Measurements from ENCODE around the gene C10orf71. TPM values are rescaled to one million over a fixed set of nuclear protein-coding genes. Genes with fewer than 3 reads are reported as not detected.

The C10orf71 gene
- total and polyA plus RNA-seq, 7 donors: not detected

DNA sequence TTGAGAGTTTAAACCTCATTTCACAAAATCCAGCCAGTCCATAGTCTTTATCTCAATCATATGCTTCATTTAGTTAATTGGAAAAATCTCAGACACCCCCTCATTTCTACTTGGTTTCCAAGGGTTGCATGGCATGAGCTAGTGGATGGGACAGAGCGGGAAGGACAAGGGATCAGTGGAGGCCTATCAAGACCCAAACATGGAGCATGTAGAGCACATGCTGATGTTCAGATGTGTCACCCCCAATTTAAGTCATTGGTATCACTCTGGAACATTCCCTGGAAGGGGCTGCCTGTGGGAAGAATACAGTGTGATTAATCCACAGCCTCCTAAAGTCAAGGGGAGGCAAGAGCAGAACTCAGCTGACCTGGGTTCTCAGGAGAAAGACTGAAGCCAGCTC lies 2.3 kb downstream of the C10orf71 start:
- H3K36me3 ChIP-seq: no peaks in the 10 kb centered on the region
- H3K4me3 ChIP-seq: no peak overlapping the region
- intact Hi-C loops (cut with DNase I): no loop called here
- H3K4me1 ChIP-seq: peaks cover 0 to 10% (median 0%) of the 10 kb centered on the region in 4 donors
- peak; percentile 25 for DNase-seq
- no peaks in the 10 kb centered on the region for H3K27me3 ChIP-seq
- WGBS, 2 donors: 94 to 98% methylated on average over 1 of the region's 1 CpG
- H3K27ac ChIP-seq: no peak overlapping the region
- TF ChIP-seq, protein P1, sequence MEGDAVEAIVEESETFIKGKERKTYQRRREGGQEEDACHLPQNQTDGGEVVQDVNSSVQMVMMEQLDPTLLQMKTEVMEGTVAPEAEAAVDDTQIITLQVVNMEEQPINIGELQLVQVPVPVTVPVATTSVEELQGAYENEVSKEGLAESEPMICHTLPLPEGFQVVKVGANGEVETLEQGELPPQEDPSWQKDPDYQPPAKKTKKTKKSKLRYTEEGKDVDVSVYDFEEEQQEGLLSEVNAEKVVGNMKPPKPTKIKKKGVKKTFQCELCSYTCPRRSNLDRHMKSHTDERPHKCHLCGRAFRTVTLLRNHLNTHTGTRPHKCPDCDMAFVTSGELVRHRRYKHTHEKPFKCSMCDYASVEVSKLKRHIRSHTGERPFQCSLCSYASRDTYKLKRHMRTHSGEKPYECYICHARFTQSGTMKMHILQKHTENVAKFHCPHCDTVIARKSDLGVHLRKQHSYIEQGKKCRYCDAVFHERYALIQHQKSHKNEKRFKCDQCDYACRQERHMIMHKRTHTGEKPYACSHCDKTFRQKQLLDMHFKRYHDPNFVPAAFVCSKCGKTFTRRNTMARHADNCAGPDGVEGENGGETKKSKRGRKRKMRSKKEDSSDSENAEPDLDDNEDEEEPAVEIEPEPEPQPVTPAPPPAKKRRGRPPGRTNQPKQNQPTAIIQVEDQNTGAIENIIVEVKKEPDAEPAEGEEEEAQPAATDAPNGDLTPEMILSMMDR (IDR thresholded peaks at IDR 0.05): no peak
- no peak for TF ChIP-seq POLR2A (IDR thresholded peaks at IDR 0.05)
- no peak for TF ChIP-seq POLR2AphosphoS5 (IDR thresholded peaks at IDR 0.05)
- TF ChIP-seq EP300 (IDR thresholded peaks at IDR 0.05): no peak
- no peaks in the 10 kb centered on the region for H3K9me3 ChIP-seq

DNA sequence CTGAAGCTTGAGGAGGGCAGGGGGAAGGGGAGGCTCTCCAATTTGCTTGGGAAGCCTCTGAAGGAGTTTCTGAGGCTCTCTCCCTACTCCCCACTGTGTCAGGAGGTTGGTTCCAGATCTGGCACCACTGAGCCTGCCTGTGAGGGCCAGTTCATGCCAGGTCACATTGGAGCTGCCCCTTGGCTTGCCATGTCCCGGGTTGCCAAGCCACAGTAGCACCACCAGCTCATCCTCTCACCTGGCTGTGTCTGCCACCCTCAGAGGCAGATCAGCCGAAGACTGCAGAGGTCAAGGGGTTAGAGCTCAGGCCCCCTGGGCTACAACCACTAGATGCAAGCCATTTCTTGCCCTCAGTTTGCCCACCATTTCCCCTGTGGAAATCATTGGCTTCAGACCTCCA lies 3.1 kb downstream of the C10orf71 start:
- Histone ChIP-seq H3K27me3 (no peaks in the 10 kb centered on the region), H3K27ac (no peak overlapping the region), H3K4me1 (peaks cover 0 to 10% (median 0%) of the 10 kb centered on the region in 4 donors), H3K9me3 (no peaks in the 10 kb centered on the region), H3K36me3 (no peaks in the 10 kb centered on the region), H3K4me3 (no peak overlapping the region)
- DNase-seq: peak; percentile 48
- intact Hi-C loops (cut with DNase I): no loop called here
- TF ChIP-seq, protein P1 (IDR thresholded peaks at IDR 0.05): no peak
- TF ChIP-seq POLR2AphosphoS5 (IDR thresholded peaks at IDR 0.05): no peak
- no peak for TF ChIP-seq POLR2A (IDR thresholded peaks at IDR 0.05)
- TF ChIP-seq EP300 (IDR thresholded peaks at IDR 0.05): no peak
- 63 to 92% methylated on average over 2 of the region's 2 CpGs for WGBS, 2 donors

DNA sequence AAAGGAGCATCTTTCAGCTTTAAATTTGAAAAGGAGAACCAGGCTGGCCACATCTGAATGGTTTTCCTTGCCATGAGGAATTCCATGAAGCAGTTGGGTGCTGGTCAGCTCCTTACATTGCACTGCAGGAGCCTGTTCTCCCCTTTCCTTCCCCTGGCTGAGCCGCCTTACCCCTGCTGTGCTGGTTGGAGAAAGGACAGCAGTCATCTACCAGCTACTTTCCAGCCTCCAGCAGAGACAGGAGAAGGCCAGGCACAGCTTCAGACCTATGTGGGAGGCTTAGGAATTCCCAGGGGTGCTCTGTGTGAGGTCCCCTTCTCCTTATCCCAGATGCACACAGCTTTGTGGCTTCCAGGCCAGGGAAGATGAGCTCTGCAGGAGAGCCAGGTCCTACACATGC lies 4.7 kb downstream of the C10orf71 start:
- TF ChIP-seq EP300 (IDR thresholded peaks at IDR 0.05) (no peak), POLR2A (IDR thresholded peaks at IDR 0.05) (no peak), POLR2AphosphoS5 (IDR thresholded peaks at IDR 0.05) (no peak)
- TF ChIP-seq, protein P1 (IDR thresholded peaks at IDR 0.05): no peak
- no peak overlapping the region for H3K27ac ChIP-seq
- intact Hi-C loops (cut with DNase I): no loop called here

DNA sequence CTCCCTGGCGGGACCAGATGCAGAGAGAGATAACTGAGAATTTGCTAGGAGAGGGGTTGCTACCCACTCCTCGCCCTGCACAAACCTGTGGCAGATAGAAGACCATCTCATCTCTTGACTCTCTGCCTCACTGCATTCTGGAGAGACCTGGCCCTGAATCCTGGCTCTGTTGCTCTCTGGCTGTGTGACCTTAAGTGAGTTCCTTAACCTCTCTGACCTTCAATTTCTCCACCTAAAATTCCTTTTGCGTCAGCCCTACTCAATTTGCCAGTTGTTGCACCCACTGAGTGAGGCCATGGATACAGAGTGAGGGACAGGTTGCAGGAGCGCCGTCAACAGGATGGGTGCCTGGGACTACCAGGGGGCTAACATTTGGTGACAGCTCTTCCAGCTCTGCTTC lies 5.2 kb downstream of the C10orf71 start:
- H3K36me3 ChIP-seq: no peaks in the 10 kb centered on the region
- H3K9me3 ChIP-seq: peaks cover 0 to 2% (median 0%) of the 10 kb centered on the region in 4 donors
- intact Hi-C loops (cut with DNase I): no loop called here
- H3K4me1 ChIP-seq: no peaks in the 10 kb centered on the region
- no peak for DNase-seq
- no peak overlapping the region for H3K4me3 ChIP-seq
- WGBS, 2 donors: 74 to 87% methylated on average over 5 of the region's 5 CpGs
- H3K27me3 ChIP-seq: no peaks in the 10 kb centered on the region
- no peak overlapping the region for H3K27ac ChIP-seq
- TF ChIP-seq POLR2AphosphoS5 (IDR thresholded peaks at IDR 0.05) (no peak), EP300 (IDR thresholded peaks at IDR 0.05) (no peak), POLR2A (IDR thresholded peaks at IDR 0.05) (no peak)
- TF ChIP-seq, protein P1 (IDR thresholded peaks at IDR 0.05): no peak

More for the DNA sequence above, 4.7 kb downstream of the C10orf71 start:
- Histone ChIP-seq H3K36me3 (no peaks in the 10 kb centered on the region), H3K4me1 (peaks cover 0 to 4% (median 0%) of the 10 kb centered on the region in 4 donors), H3K4me3 (no peak overlapping the region), H3K9me3 (no peaks in the 10 kb centered on the region), H3K27me3 (no peaks in the 10 kb centered on the region)
- peak; percentile 24 for DNase-seq
- WGBS, 2 donors: 26 to 69% methylated on average over 1 of the region's 1 CpG

DNA sequence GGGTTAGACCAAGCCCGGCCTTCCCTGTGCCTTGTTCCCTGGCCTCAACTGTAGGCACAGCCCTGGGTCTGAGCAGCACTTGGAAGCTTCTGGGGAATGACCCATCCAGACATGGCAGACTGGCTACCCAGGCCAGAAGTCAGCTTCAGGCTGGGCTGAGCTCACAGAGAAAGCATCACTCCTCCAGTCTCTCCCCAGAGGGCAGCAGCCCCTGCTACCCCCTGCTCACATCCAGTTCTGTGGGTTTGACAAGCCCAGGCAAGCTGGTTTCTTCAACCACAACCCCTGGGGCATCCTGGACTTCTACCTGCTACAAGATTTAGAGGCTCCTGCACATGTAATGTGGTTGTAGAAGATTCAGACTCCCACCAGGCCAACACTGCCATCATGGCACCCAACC lies 9.0 kb downstream of the C10orf71 start:
- Histone ChIP-seq H3K4me1 (no peaks in the 10 kb centered on the region), H3K4me3 (no peak overlapping the region), H3K27ac (no peak overlapping the region), H3K9me3 (peaks cover 0 to 2% (median 0%) of the 10 kb centered on the region in 4 donors), H3K27me3 (no peaks in the 10 kb centered on the region), H3K36me3 (no peaks in the 10 kb centered on the region)
- TF ChIP-seq EP300 (IDR thresholded peaks at IDR 0.05) (no peak), POLR2AphosphoS5 (IDR thresholded peaks at IDR 0.05) (no peak), POLR2A (IDR thresholded peaks at IDR 0.05) (no peak)
- TF ChIP-seq, protein P1 (IDR thresholded peaks at IDR 0.05): no peak
- intact Hi-C loops (cut with DNase I): no loop called here
- peak; percentile 34 for DNase-seq
- 82 to 95% methylated on average over 1 of the region's 1 CpG for WGBS, 2 donors
